Body of pancreas (tissue), 4 donors: ENCODE measurements around the gene COL5A1. TPM values are rescaled to one million over a fixed set of nuclear protein-coding genes. Genes with fewer than 3 reads are reported as not detected.

Source experiments
- ATAC-seq: fragments of 150-250 bp; one replicate; pipeline ENCODE4 v1.9.1; 2016
- DNase-seq, 4 donors: peaks; one replicate each; pipeline ENCODE4 v3.0.0-alpha.2; 2019
- H3K27ac ChIP-seq, 4 donors: fragments of 200-600 bp; sonication (generic); 1 replicate in 3 of 4; 2 replicates in 1 of 4; pipeline versions ENCODE4 v1.5.1 to v1.6.1; 2016 to 2019; ENCODE audit warnings: mild to moderate bottlenecking in 1 of 4, mixed read lengths in 1 of 4, moderate library complexity in 1 of 4
- H3K27me3 ChIP-seq, 2 donors: fragments of 200-600 bp; sonication (generic); one replicate each; pipeline ENCODE4 v1.6.0; 2016; ENCODE audit warnings: mild to moderate bottlenecking in 1 of 2
- H3K36me3 ChIP-seq, 2 donors: fragments of 200-600 bp; sonication (generic); replicated peaks in 1 of 2; 2 replicates each; pipeline ENCODE4 v1.5.1; 2016; ENCODE audit warnings: low read depth in 2 of 2; ENCODE audit not compliant: insufficient read depth in 1 of 2
- H3K4me1 ChIP-seq: fragments of 200-600 bp; sonication (generic); one replicate; pipeline ENCODE4 v1.6.0; 2016
- H3K4me3 ChIP-seq, 2 donors: fragments of 200-600 bp; sonication (generic); 1 replicate in 1 of 2; 2 replicates in 1 of 2; pipeline ENCODE4 v1.5.1; 2016 to 2019
- H3K9me3 ChIP-seq, 3 donors: fragments of 200-600 bp; sonication (generic); 1 replicate in 2 of 3; 2 replicates in 1 of 3; pipeline ENCODE4 v1.5.1; 2016
- POLR2A ChIP-seq, 3 donors: fragments of 450-650 bp; IDR thresholded peaks; one replicate each; pipeline ENCODE4 v1.6.1; 2016; ENCODE audit warnings: antibody characterized with exemption in 3 of 3, mild to moderate bottlenecking in 2 of 3
- WGBS, 2 donors: methylation state at CpG; one replicate each; pipeline ENCODE4 v1.1.5; 2017; 5-methylcytosine and 5-hydroxymethylcytosine counted together
- intact Hi-C: fragments of 100-400 bp; cut with DNase I; formaldehyde crosslinking; loops from one replicate; pipeline ENCODE4 v1.15.1; 2023
- total RNA-seq, 2 donors: library from RNA; depleted of rRNA; stranded (reverse); fragments of >200 nt; gene quantifications; one replicate each; pipeline ENCODE4 v1.1.0, GENCODE V29; 2016
- TF ChIP-seq, protein P1 (sequence below), 7 experiments: fragments of 450-650 bp in 4 of 7; fragments of 200-600 bp in 3 of 7; sonication (generic) in 3 of 7; IDR thresholded peaks; one replicate each; pipeline ENCODE4 v1.5.1; 2016 to 2019; ENCODE audit warnings: antibody characterized with exemption in 7 of 7

COL5A1 gene
- total RNA-seq, 2 donors from 2014 or later: 7.0 to 14.5 TPM

DNA sequence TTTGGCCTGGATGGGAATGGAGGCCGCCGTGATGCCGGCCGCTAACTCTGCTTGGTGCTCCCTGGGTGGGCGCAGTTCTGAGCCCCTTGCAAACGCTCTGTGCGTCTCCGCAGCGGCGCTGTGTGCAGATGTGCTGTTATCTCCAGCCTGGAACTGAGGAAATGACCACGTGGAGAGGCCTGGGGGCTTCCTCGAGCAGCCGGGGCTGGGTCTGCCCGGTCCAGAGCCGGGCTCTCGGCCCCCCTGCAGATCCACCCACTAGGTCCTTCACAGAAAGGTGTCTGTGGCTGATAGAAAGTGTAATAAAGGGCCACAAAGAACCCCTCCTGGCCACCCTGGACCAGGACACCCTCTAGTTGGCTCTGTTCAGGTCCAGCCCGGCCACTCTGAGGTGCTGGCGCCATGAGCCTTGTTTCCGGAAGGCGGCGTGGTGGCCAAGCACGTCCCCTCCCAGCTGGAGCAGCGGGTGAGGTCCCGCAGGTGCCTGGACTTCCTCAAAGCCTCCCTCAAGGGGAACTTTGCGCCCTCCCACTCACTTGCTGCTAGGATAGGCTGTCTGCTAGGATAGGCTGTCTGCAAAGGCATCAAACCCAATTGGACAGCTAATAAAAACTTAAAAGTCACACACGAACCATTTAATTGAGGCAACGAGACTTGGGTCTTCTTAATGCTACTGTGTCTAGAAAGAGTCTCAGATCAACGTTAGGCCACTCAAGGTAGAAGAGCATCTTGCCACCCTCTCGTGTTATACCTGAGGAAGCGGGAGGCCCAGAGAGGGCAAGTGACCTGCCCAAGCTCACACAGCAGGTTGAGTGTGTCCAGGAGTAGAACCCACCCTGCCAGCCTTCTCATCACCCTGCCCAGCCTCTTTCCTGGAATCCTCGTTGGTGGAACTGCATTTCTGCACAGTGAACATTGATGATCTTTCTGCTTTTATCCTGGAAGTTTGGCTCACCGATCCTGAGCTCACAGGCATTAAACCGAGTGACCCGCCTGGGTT lies 129.7 kb downstream of the COL5A1 start:
- no peaks in the 10 kb centered on the region for H3K4me1 ChIP-seq
- no peaks in the 10 kb centered on the region for H3K9me3 ChIP-seq
- ATAC-seq (no peak), DNase-seq (no peak)
- intact Hi-C loops: no loop called here
- no peaks in the 10 kb centered on the region for H3K27me3 ChIP-seq
- no peak overlapping the region for H3K27ac ChIP-seq
- TF ChIP-seq, protein P1, sequence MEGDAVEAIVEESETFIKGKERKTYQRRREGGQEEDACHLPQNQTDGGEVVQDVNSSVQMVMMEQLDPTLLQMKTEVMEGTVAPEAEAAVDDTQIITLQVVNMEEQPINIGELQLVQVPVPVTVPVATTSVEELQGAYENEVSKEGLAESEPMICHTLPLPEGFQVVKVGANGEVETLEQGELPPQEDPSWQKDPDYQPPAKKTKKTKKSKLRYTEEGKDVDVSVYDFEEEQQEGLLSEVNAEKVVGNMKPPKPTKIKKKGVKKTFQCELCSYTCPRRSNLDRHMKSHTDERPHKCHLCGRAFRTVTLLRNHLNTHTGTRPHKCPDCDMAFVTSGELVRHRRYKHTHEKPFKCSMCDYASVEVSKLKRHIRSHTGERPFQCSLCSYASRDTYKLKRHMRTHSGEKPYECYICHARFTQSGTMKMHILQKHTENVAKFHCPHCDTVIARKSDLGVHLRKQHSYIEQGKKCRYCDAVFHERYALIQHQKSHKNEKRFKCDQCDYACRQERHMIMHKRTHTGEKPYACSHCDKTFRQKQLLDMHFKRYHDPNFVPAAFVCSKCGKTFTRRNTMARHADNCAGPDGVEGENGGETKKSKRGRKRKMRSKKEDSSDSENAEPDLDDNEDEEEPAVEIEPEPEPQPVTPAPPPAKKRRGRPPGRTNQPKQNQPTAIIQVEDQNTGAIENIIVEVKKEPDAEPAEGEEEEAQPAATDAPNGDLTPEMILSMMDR (IDR thresholded peaks at IDR 0.05): no peak
- TF ChIP-seq POLR2A (IDR thresholded peaks at IDR 0.05): no peak
- WGBS, 2 donors: 66 to 80% methylated on average over 28 to 34 of the region's 34 CpGs
- H3K4me3 ChIP-seq: no peak overlapping the region
- no peaks in the 10 kb centered on the region for H3K36me3 ChIP-seq

DNA sequence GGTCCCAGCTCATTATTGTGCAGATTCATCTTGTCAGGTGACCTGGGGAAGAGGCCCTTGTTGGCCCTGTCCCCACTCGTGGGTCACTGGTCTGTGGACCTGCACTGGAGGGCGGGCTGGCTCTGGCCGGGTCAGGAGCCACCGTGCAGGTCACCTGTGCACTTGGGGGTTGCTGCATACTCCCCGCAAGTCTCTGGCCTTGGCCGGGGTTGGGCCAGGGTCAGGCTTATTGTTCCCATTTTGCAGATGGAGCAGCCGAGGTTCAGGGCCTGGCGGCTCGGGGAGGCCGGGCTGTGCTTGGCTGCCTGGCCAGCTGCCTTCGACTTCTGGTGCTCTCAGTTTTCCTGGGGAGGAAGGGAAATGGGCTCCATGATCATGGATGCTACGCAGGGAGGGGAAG lies 130.7 kb downstream of the COL5A1 start:
- ATAC-seq: no peak

DNA sequence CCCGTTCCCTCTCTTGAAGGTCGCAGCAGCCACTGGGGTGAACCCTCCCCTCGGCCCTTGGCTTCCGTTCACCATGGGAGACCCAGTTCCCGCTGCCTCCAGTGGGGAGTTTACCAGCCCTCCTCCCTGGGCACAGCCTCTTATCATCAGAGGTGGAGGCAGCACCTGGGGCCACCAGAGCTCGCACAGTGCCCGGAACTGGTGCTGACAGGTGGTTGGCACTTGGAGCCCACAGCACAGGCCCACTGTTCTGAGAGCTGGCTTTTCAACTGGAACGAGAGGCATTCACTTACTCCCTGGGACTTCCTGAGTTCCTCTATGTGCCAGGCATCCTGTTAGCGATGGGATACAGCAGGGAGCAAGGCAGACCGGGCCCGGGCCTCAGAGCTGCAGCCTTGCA lies 132.2 kb downstream of the COL5A1 start:
- Histone ChIP-seq H3K27me3 (no peaks in the 10 kb centered on the region), H3K36me3 (no peaks in the 10 kb centered on the region), H3K4me3 (no peak overlapping the region), H3K4me1 (no peaks in the 10 kb centered on the region), H3K9me3 (no peaks in the 10 kb centered on the region), H3K27ac (no peak overlapping the region)
- WGBS, 2 donors: 82 to 94% methylated on average over 8 to 10 of the region's 11 CpGs
- intact Hi-C loops: no loop called here
- DNase-seq: no peak
- TF ChIP-seq POLR2A (IDR thresholded peaks at IDR 0.05): no peak
- TF ChIP-seq, protein P1 (IDR thresholded peaks at IDR 0.05): no peak
- ATAC-seq: no peak

More for the DNA sequence above, 130.7 kb downstream of the COL5A1 start:
- no peaks in the 10 kb centered on the region for H3K27me3 ChIP-seq
- H3K4me3 ChIP-seq: no peak overlapping the region
- no peak for DNase-seq
- TF ChIP-seq POLR2A (IDR thresholded peaks at IDR 0.05): no peak
- TF ChIP-seq, protein P1 (IDR thresholded peaks at IDR 0.05): no peak
- H3K36me3 ChIP-seq: no peaks in the 10 kb centered on the region
- no peaks in the 10 kb centered on the region for H3K4me1 ChIP-seq
- intact Hi-C loops: no loop called here
- WGBS, 2 donors: 74 to 78% methylated on average over 6 to 12 of the region's 12 CpGs
- no peaks in the 10 kb centered on the region for H3K9me3 ChIP-seq
- no peak overlapping the region for H3K27ac ChIP-seq

DNA sequence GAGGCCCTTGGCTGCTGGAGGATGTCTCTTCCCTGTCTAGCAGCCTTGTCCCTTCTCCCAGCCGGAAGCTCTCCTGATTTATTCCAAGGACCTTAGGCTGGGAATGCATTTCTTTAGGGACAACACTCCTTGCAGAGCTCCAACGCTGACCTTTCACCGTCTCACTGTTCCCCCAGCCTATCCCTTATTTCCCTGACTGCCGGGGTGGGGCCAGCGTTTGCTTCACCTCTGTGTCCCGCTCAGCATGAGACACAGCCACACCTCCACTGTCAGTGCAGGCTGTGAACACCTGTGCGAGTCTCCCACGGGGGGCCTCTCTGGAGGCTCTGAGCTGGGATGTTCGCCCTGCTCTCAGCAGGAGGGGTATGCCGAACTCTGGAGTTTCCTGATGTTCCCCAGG lies 132.8 kb downstream of the COL5A1 start:
- WGBS, 2 donors: 20 to 27% methylated on average over 6 to 10 of the region's 10 CpGs
- Histone ChIP-seq H3K9me3 (no peaks in the 10 kb centered on the region), H3K27me3 (no peaks in the 10 kb centered on the region), H3K27ac (no peak overlapping the region), H3K4me3 (no peak overlapping the region), H3K4me1 (no peaks in the 10 kb centered on the region), H3K36me3 (no peaks in the 10 kb centered on the region)
- intact Hi-C loops: no loop called here
- ATAC-seq (no peak), DNase-seq (no peak)
- no peak for TF ChIP-seq POLR2A (IDR thresholded peaks at IDR 0.05)
- TF ChIP-seq, protein P1 (IDR thresholded peaks at IDR 0.05): no peak
